CD14-positive monocyte (primary cell): ENCODE measurements around the gene SGMS1. TPM values are rescaled to one million over a fixed set of nuclear protein-coding genes. Genes with fewer than 3 reads are reported as not detected.

Experiments
- DNase-seq, 3 donors: peaks; one replicate each; pipeline ENCODE4 v3.0.0-alpha.2; 2011 to 2022
- H2AFZ ChIP-seq: 2 replicates; pipeline ENCODE4 v1.6.0; 2012; ENCODE audit warnings: mild to moderate bottlenecking, low read depth, low read length, inconsistent platforms; ENCODE audit not compliant: insufficient read depth, poor library complexity, severe bottlenecking
- H3K27ac ChIP-seq, 2 donors: 1 replicate in 1 of 2; 2 replicates in 1 of 2; pipeline ENCODE4 v1.5.1; 2012 to 2013; ENCODE audit warnings: low read length in 2 of 2, control low read depth in 1 of 2, inconsistent platforms in 1 of 2, low read depth in 1 of 2, mild to moderate bottlenecking in 1 of 2
- H3K27me3 ChIP-seq, 2 donors: one replicate each; pipeline versions ENCODE4 v1.6.0 to v1.6.1; 2011 to 2013; ENCODE audit warnings: low read length in 2 of 2; ENCODE audit not compliant: control insufficient read depth in 2 of 2, insufficient read depth in 2 of 2
- H3K36me3 ChIP-seq, 2 donors: replicated peaks in 1 of 2; 1 replicate in 1 of 2; 2 replicates in 1 of 2; pipeline versions ENCODE4 v1.5.1 to v1.6.1; 2012 to 2013; ENCODE audit warnings: low read length in 2 of 2, control low read depth in 1 of 2, inconsistent platforms in 1 of 2, mild to moderate bottlenecking in 1 of 2; ENCODE audit not compliant: insufficient read depth in 2 of 2, control insufficient read depth in 1 of 2
- H3K4me1 ChIP-seq, 2 donors: 1 replicate in 1 of 2; 2 replicates in 1 of 2; pipeline versions ENCODE4 v1.5.1 to v1.6.1; 2012 to 2013; ENCODE audit warnings: low read length in 2 of 2, control low read depth in 1 of 2, inconsistent platforms in 1 of 2, mild to moderate bottlenecking in 1 of 2, moderate library complexity in 1 of 2; ENCODE audit not compliant: insufficient read depth in 2 of 2, control insufficient read depth in 1 of 2
- H3K4me2 ChIP-seq: replicated peaks from 2 replicates; pipeline ENCODE3; 2012; ENCODE audit warnings: low read length, moderate library complexity, mild to moderate bottlenecking; ENCODE audit not compliant: poor library complexity, severe bottlenecking; ENCODE audit errors: extremely low read depth
- H3K4me3 ChIP-seq, 3 experiments: fragments of 200-600 bp in 1 of 3; sonication (generic) in 1 of 3; replicated peaks in 1 of 3; 1 replicate in 2 of 3; 2 replicates in 1 of 3; pipeline ENCODE4 v1.5.1; 2011 to 2013; ENCODE audit warnings: low read length in 3 of 3, mild to moderate bottlenecking in 3 of 3, control low read depth in 2 of 3, low read depth in 2 of 3, inconsistent platforms in 1 of 3, moderate library complexity in 1 of 3
- H3K79me2 ChIP-seq: 2 replicates; pipeline ENCODE4 v1.6.0; 2012; ENCODE audit warnings: mild to moderate bottlenecking, control low read depth, inconsistent platforms, low read length, moderate library complexity; ENCODE audit not compliant: insufficient read depth
- H3K9ac ChIP-seq: 2 replicates; pipeline ENCODE4 v1.6.0; 2017; ENCODE audit warnings: low read length, mild to moderate bottlenecking; ENCODE audit not compliant: insufficient read depth, poor library complexity, severe bottlenecking
- H3K9me3 ChIP-seq, 2 donors: replicated peaks in 1 of 2; 1 replicate in 1 of 2; 2 replicates in 1 of 2; pipeline versions ENCODE4 v1.5.1 to v1.6.1; 2012 to 2013; ENCODE audit warnings: low read length in 2 of 2, control low read depth in 1 of 2; ENCODE audit not compliant: control insufficient read depth in 1 of 2, insufficient read depth in 1 of 2
- H4K20me1 ChIP-seq: 2 replicates; pipeline ENCODE4 v1.6.0; 2012; ENCODE audit warnings: mild to moderate bottlenecking, low read length, control low read depth, moderate library complexity; ENCODE audit not compliant: insufficient read depth
- H3K27ac Mint-ChIP-seq, 7 donors: one replicate each; pipeline ENCODE4 v1.8.0; 2020; ENCODE audit warnings: mild to moderate bottlenecking in 7 of 7, mixed read lengths in 7 of 7, moderate library complexity in 6 of 7, inconsistent platforms in 2 of 7
- H3K27me3 Mint-ChIP-seq, 3 donors: one replicate each; pipeline ENCODE4 v1.8.0; 2021 to 2022; ENCODE audit warnings: low read depth in 3 of 3, mild to moderate bottlenecking in 3 of 3, mixed read lengths in 3 of 3, moderate library complexity in 3 of 3, inconsistent platforms in 1 of 3
- H3K36me3 Mint-ChIP-seq, 2 donors: one replicate each; pipeline ENCODE4 v1.8.0; 2020; ENCODE audit warnings: mixed read lengths in 2 of 2, inconsistent platforms in 1 of 2, mild to moderate bottlenecking in 1 of 2
- H3K4me1 Mint-ChIP-seq: one replicate; pipeline ENCODE4 v1.8.0; 2020; ENCODE audit warnings: mild to moderate bottlenecking, mixed read lengths
- H3K4me3 Mint-ChIP-seq, 2 donors: one replicate each; pipeline ENCODE4 v1.8.0; 2020; ENCODE audit warnings: mild to moderate bottlenecking in 2 of 2, mixed read lengths in 2 of 2, moderate library complexity in 1 of 2
- H3K9me3 Mint-ChIP-seq, 7 donors: one replicate each; pipeline ENCODE4 v1.8.0; 2020 to 2022; ENCODE audit warnings: mixed read lengths in 7 of 7, mild to moderate bottlenecking in 6 of 7, moderate library complexity in 6 of 7, inconsistent platforms in 2 of 7
- CTCF ChIP-seq: fragments of 200-600 bp; IDR thresholded peaks from one replicate; pipeline ENCODE4 v1.8.0; 2022; ENCODE audit warnings: antibody characterized with exemption, mild to moderate bottlenecking
- WGBS: methylation state at CpG from one replicate; pipeline ENCODE4 v1.1.5; 2013; ENCODE audit warnings: missing lambda C conversion rate; ENCODE audit not compliant: insufficient coverage; 5-methylcytosine and 5-hydroxymethylcytosine counted together
- intact Hi-C, 2 donors: fragments of 100-400 bp; cut with micrococcal nuclease; formaldehyde crosslinking; loops; one replicate each; pipeline versions ENCODE4 v1.15.0 to v1.15.1; 2023
- polyA plus RNA-seq, 3 donors: library from polyadenylated mRNA; depleted of rRNA in 1 of 3; unstranded in 2 of 3; stranded (reverse) in 1 of 3; fragments of 300-500 nt in 2 of 3; fragments of >200 nt in 1 of 3; fragmentation: Illumina TruSeq in 2 of 3; gene quantifications; 1 replicate in 2 of 3; 2 replicates in 1 of 3; pipeline ENCODE4 v1.2.3, GENCODE V29; 2012 to 2021

The SGMS1 gene
- polyA plus RNA-seq, 3 donors: 19.5 to 20.6 (median 20.4) TPM

GRCh38 chr10:50621968-50622705, 1.6 kb downstream of the SGMS1 start:
- Mint-ChIP-seq H3K36me3 (peaks cover 0 to 9% of the 10 kb centered on the region in 2 donors), H3K27ac (peak overlapping the region; percentile 83 to 97 (median 95)), H3K27me3 (peaks cover 0 to 2% (median 0%) of the 10 kb centered on the region in 3 donors), H3K4me3 (peak overlapping the region; percentile 93 to 97), H3K9me3 (no peaks in the 10 kb centered on the region), H3K4me1 (peaks cover 40% of the 10 kb centered on the region)
- H2AFZ ChIP-seq: peak overlapping the region; percentile 75
- peaks cover 37% of the 10 kb centered on the region for H4K20me1 ChIP-seq
- WGBS: under 1% methylated on average over 17 of the region's 21 CpGs
- intact Hi-C loops: loop anchor here in 1 of 2 donors (10.0 kb wide), 2 partner anchors 207 to 557 kb away; partner anchors contain the start of gene WASHC2A
- H3K9me3 ChIP-seq: no peaks in the 10 kb centered on the region
- H3K27ac ChIP-seq: peak overlapping the region; percentile 39 to 98
- peak overlapping the region; percentile 71 to 86 (median 77) for H3K4me3 ChIP-seq
- no peaks in the 10 kb centered on the region for H3K27me3 ChIP-seq
- H3K9ac ChIP-seq: peak overlapping the region; percentile 98
- peak overlapping the region; percentile 91 for H3K4me2 ChIP-seq
- H3K4me1 ChIP-seq: peaks cover 19 to 28% of the 10 kb centered on the region in 2 donors
- DNase-seq: peak; percentile 79 to 90 (median 84)
- peaks cover 38% of the 10 kb centered on the region for H3K79me2 ChIP-seq
- TF ChIP-seq CTCF: no peak
- H3K36me3 ChIP-seq: no peaks in the 10 kb centered on the region

- no peak for DNase-seq
- TF ChIP-seq CTCF: no peak
- Mint-ChIP-seq H3K36me3 (peaks cover 0 to 9% of the 10 kb centered on the region in 2 donors), H3K27ac (no peak overlapping the region), H3K4me1 (peaks cover 38% of the 10 kb centered on the region), H3K27me3 (peaks cover 0 to 2% (median 0%) of the 10 kb centered on the region in 3 donors), H3K9me3 (no peaks in the 10 kb centered on the region), H3K4me3 (no peak overlapping the region)
- H3K4me3 ChIP-seq: no peak overlapping the region
- H3K9ac ChIP-seq: no peak overlapping the region
- H3K27ac ChIP-seq: no peak overlapping the region
- peaks cover 18 to 26% of the 10 kb centered on the region in 2 donors for H3K4me1 ChIP-seq
- no peak overlapping the region for H3K4me2 ChIP-seq
- peaks cover 49% of the 10 kb centered on the region for H4K20me1 ChIP-seq
- H3K27me3 ChIP-seq: no peaks in the 10 kb centered on the region
- no peaks in the 10 kb centered on the region for H3K36me3 ChIP-seq
- WGBS: 100% methylated on average over 4 of the region's 7 CpGs
- H3K9me3 ChIP-seq: no peaks in the 10 kb centered on the region
- peaks cover 43% of the 10 kb centered on the region for H3K79me2 ChIP-seq
- H2AFZ ChIP-seq: no peak overlapping the region
- intact Hi-C loops: loop anchor here in 1 of 2 donors (10.0 kb wide), 2 partner anchors 206 to 556 kb away; partner anchors contain the start of gene WASHC2A
Observed at GRCh38 chr10:50620899-50621298, 2.9 kb downstream of the SGMS1 start.
